Measurements from ENCODE around the gene PDSS2.
"Not testable (repeated sequence)": the region's sequence is repeated elsewhere in the genome, so short reads cannot be mapped to it uniquely, and the experiment has no call there.

Gene PDSS2

GRCh38 chr6:107290491-107290890 is 168.9 kb downstream of the PDSS2 start:
- Histone ChIP-seq H4K20me1 (ENCODE audit: control insufficient read depth, insufficient read depth, low read depth, low read length) (no peaks in the 10 kb centered on the region), H3K9me3 (ENCODE audit: control insufficient read depth, insufficient read depth, low read length) (no peaks in the 10 kb centered on the region), H3K9me2 (replicated peaks; ENCODE audit: control insufficient read depth, low read length) (no peaks in the 10 kb centered on the region), H3K4me1 (ENCODE audit: control insufficient read depth, low read length) (no peaks in the 10 kb centered on the region), H3K4me3 (ENCODE audit: low read length) (no peak overlapping the region), H3K36me3 (ENCODE audit: control insufficient read depth, low read length) (no peaks in the 10 kb centered on the region), H3K27ac (ENCODE audit: low read depth, low read length) (no peak overlapping the region), H3K4me2 (ENCODE audit: low read length) (no peak overlapping the region), H3K79me2 (ENCODE audit: control insufficient read depth, low read length) (no peaks in the 10 kb centered on the region), H3K27me3 (ENCODE audit: control insufficient read depth, low read length) (no peaks in the 10 kb centered on the region), H3F3A (ENCODE audit: control insufficient read depth, insufficient read depth) (no peaks in the 10 kb centered on the region)
- TF ChIP-seq EZH2phosphoT487 (IDR thresholded peaks at IDR 0.05; ENCODE audit: borderline replicate concordance, low read length): no peak
- TF ChIP-seq CTCF (IDR thresholded peaks at IDR 0.05; ENCODE audit: low read depth, low read length, poor library complexity, severe bottlenecking): no peak

DNA sequence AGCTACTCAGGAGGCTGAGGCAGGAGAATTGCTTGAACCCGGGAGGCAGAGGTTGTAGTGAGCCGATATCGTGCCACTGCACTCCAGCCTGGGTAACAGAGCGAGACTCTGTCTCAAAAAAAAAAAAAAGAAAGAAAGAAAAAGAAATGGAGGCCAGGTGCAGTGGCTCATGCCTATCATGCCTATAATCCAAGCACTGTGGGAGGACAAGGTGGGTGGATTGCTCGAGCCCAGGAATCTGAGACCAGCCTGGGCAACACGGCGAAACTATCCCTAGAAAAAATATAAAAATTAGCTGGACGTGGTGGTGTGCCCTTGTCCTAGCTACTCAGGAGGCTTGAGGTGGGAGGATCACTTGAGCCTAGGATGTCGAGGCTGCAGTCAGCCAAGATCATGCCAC is 170.1 kb downstream of the PDSS2 start:
- H3K36me3 ChIP-seq (ENCODE audit: control insufficient read depth, low read length); H3K4me1 ChIP-seq (ENCODE audit: control insufficient read depth, low read length); H3K27me3 ChIP-seq (ENCODE audit: control insufficient read depth, low read length); H3K27ac ChIP-seq (ENCODE audit: low read depth, low read length); H3K79me2 ChIP-seq (ENCODE audit: control insufficient read depth, low read length); H3K4me3 ChIP-seq (ENCODE audit: low read length); H3K9me3 ChIP-seq (ENCODE audit: control insufficient read depth, insufficient read depth, low read length); H3K9me2 ChIP-seq (replicated peaks; ENCODE audit: control insufficient read depth, low read length); H4K20me1 ChIP-seq (ENCODE audit: control insufficient read depth, insufficient read depth, low read depth, low read length); H3F3A ChIP-seq (ENCODE audit: control insufficient read depth, insufficient read depth); H3K4me2 ChIP-seq (ENCODE audit: low read length): not testable (repeated sequence)

DNA sequence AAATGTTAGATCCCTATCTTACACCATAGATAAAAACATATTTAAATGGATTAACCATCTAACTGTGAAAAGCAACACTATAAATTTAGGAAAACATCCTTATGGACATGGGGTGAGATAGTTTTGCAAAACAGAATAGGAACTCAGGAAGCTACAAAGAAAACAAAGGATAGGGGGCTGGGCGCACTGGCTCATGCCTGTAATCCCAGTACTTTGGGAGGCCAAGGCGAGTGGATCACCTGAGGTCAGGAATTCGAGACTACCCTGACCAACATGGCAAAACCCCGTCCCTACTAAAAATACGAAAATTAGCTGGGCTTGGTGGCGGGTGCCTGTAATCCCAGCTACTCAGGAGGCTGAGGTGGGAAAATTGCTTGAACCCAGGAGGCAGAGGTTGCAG is 173.7 kb downstream of the PDSS2 start:
- not testable (repeated sequence) for H3K4me2 ChIP-seq (ENCODE audit: low read length); H4K20me1 ChIP-seq (ENCODE audit: control insufficient read depth, insufficient read depth, low read depth, low read length); H3K9me2 ChIP-seq (replicated peaks; ENCODE audit: control insufficient read depth, low read length); H3F3A ChIP-seq (ENCODE audit: control insufficient read depth, insufficient read depth); H3K27me3 ChIP-seq (ENCODE audit: control insufficient read depth, low read length); H3K9me3 ChIP-seq (ENCODE audit: control insufficient read depth, insufficient read depth, low read length); H3K27ac ChIP-seq (ENCODE audit: low read depth, low read length); H3K79me2 ChIP-seq (ENCODE audit: control insufficient read depth, low read length); H3K4me1 ChIP-seq (ENCODE audit: control insufficient read depth, low read length); H3K36me3 ChIP-seq (ENCODE audit: control insufficient read depth, low read length); H3K4me3 ChIP-seq (ENCODE audit: low read length)

DNA sequence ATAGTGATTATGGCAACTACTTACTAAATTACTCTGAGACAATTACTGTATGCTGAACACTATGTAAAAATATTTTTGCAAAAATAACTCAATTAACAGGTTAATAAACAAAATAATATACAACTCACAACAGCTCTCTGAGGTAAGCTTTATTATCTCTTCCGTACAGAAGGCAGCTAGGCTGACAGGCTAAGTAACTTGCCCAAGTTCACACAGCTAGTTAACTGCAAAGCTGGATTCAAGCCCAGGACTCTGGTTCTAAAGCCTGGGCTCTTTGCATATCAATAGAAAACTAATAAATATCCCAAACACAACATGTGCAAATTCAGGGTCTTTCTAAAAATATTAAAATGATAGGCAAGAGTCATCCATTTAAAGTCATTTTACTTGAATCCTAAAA is 174.6 kb downstream of the PDSS2 start:
- no peaks in the 10 kb centered on the region for H3K4me1 ChIP-seq (ENCODE audit: control insufficient read depth, low read length)
- no peaks in the 10 kb centered on the region for H3K79me2 ChIP-seq (ENCODE audit: control insufficient read depth, low read length)
- no peak overlapping the region for H3K4me2 ChIP-seq (ENCODE audit: low read length)
- no peaks in the 10 kb centered on the region for H3F3A ChIP-seq (ENCODE audit: control insufficient read depth, insufficient read depth)
- no peaks in the 10 kb centered on the region for H4K20me1 ChIP-seq (ENCODE audit: control insufficient read depth, insufficient read depth, low read depth, low read length)
- no peaks in the 10 kb centered on the region for H3K9me2 ChIP-seq (replicated peaks; ENCODE audit: control insufficient read depth, low read length)
- H3K9me3 ChIP-seq (ENCODE audit: control insufficient read depth, insufficient read depth, low read length): no peaks in the 10 kb centered on the region
- no peaks in the 10 kb centered on the region for H3K36me3 ChIP-seq (ENCODE audit: control insufficient read depth, low read length)
- no peak overlapping the region for H3K4me3 ChIP-seq (ENCODE audit: low read length)
- no peak overlapping the region for H3K27ac ChIP-seq (ENCODE audit: low read depth, low read length)
- no peaks in the 10 kb centered on the region for H3K27me3 ChIP-seq (ENCODE audit: control insufficient read depth, low read length)
- no peak for TF ChIP-seq EZH2phosphoT487 (IDR thresholded peaks at IDR 0.05; ENCODE audit: borderline replicate concordance, low read length)
- no peak for TF ChIP-seq CTCF (IDR thresholded peaks at IDR 0.05; ENCODE audit: low read depth, low read length, poor library complexity, severe bottlenecking)

Measured in DOHH2 (cell line).